Measurements from ENCODE around the gene RPE.

- no peak for TF ChIP-seq CTCF (IDR thresholded peaks at IDR 0.05; ENCODE audit: low read depth, low read length, missing input control)
- no peak for TF ChIP-seq REST (IDR thresholded peaks at IDR 0.05)
- TF ChIP-seq RXRA (IDR thresholded peaks at IDR 0.05) = no peak
- TF ChIP-seq NR2F2 (IDR thresholded peaks at IDR 0.05) = no peak
- TF ChIP-seq JUND (IDR thresholded peaks at IDR 0.05) = no peak
- no peak for TF ChIP-seq YY1 (IDR thresholded peaks at IDR 0.05)
- TF ChIP-seq TAF1 (conservative IDR thresholded peaks at IDR 0.05) = no peak
- TF ChIP-seq GABPA (IDR thresholded peaks at IDR 0.05 in 1 of 2, conservative IDR thresholded peaks at IDR 0.05 in 1 of 2) = no peak
- TF ChIP-seq MAX (IDR thresholded peaks at IDR 0.05) = no peak
- no peak for TF ChIP-seq SP1 (IDR thresholded peaks at IDR 0.05)
Measured at GRCh38 chr2:209965723-209966122, 36.7 kb upstream of the RPE start.

Data from liver (tissue), 3 donors.